Neural cell (in vitro differentiated cells): Measurements from ENCODE around the gene MYL4.

Source experiments
- CTCF ChIP-seq: fragments of 450-650 bp; IDR thresholded peaks from 2 replicates; pipeline ENCODE4 v1.5.1; 2014; ENCODE audit warnings: antibody characterized with exemption, mild to moderate bottlenecking, moderate library complexity; ENCODE audit not compliant: poor library complexity, severe bottlenecking
- EZH2 ChIP-seq: fragments of 200-600, 300-800 bp; shearing (Covaris generic), sonication (generic); IDR thresholded peaks from 2 replicates; pipeline ENCODE4 v1.6.1; 2014; ENCODE audit warnings: antibody characterized with exemption, low read length, borderline replicate concordance, mild to moderate bottlenecking; ENCODE audit not compliant: insufficient read depth, poor library complexity, severe bottlenecking
- POLR2AphosphoS5 ChIP-seq: IDR thresholded peaks from 2 replicates; pipeline ENCODE4 v1.6.1; 2012
- RAD21 ChIP-seq: fragments of 450-650 bp; conservative IDR thresholded peaks from 2 replicates; pipeline ENCODE4 v1.6.1; 2014; ENCODE audit warnings: antibody characterized with exemption, mild to moderate bottlenecking, moderate library complexity
- SMC3 ChIP-seq: fragments of 450-650 bp; conservative IDR thresholded peaks from 2 replicates; pipeline ENCODE4 v1.6.1; 2014; ENCODE audit warnings: antibody characterized with exemption, mild to moderate bottlenecking, moderate library complexity; ENCODE audit not compliant: poor library complexity
- TAF1 ChIP-seq: IDR thresholded peaks from 2 replicates; pipeline ENCODE4 v1.6.1; 2012; ENCODE audit warnings: low read depth

- no peak for TF ChIP-seq TAF1
- TF ChIP-seq CTCF: no peak
- no peak for TF ChIP-seq SMC3
- no peak for TF ChIP-seq RAD21
- TF ChIP-seq EZH2: no peak
- no peak for TF ChIP-seq POLR2AphosphoS5
These were observed 14.3 kb downstream of the MYL4 start for GRCh38 chr17:47223460-47223859.
